ENCODE results near the gene NAXD.

Gene NAXD

GRCh38 chr13:110682746-110683145 lies 67.4 kb downstream of the NAXD start:
- TF ChIP-seq CTCF (IDR thresholded peaks at IDR 0.05; ENCODE audit: control insufficient read depth, insufficient read depth, low read depth, low read length, missing control alignments), result no peak

GRCh38 chr13:110683203-110683883 lies 68.0 kb downstream of the NAXD start:
- H3K4me3 ChIP-seq (ENCODE audit: control insufficient read depth, low read depth, low read length), result no peak overlapping the region
- no peak for DNase-seq (ENCODE audit: low read depth)
- peak; percentile 39 for TF ChIP-seq CTCF (IDR thresholded peaks at IDR 0.05; ENCODE audit: control insufficient read depth, insufficient read depth, low read depth, low read length, missing control alignments)

More at GRCh38 chr13:110682746-110683145, 67.4 kb downstream of the NAXD start:
- DNase-seq (ENCODE audit: low read depth), result no peak
- H3K4me3 ChIP-seq (ENCODE audit: control insufficient read depth, low read depth, low read length), result no peak overlapping the region

GRCh38 chr13:110683921-110684320 lies 68.6 kb downstream of the NAXD start:
- no peak for DNase-seq (ENCODE audit: low read depth)
- no peak for TF ChIP-seq CTCF (IDR thresholded peaks at IDR 0.05; ENCODE audit: control insufficient read depth, insufficient read depth, low read depth, low read length, missing control alignments)
- no peak overlapping the region for H3K4me3 ChIP-seq (ENCODE audit: control insufficient read depth, low read depth, low read length)

DNA sequence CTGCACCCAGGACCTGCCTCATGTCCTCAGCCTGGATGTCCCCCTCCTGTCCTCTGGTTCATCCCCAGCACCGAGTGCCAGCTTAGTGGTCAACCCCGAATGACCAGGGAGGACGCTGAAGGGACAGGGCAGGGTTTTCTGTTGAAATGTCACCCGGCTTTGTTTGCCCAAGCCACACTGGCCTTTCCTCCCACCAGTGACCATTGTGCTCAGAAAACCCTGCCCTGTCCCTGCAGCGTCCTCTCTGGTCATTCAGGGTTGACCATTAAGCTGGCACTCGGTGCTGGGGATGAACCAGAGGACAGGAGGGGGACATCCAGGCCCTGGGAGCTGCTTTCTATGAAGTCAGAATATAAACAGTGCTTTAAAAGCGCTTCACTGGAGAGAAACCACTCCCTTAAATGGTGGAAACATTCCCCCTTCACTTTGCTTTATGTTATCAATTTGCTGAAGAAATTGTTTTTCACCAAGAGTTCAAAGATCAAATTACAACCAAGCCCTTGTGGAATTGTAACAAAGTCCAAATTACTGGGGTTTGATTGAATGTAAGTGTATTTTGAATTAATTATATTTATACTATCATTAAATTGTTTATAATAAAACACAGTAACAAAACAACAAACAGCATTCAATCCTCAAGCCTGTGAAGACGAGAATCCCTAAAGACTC lies 69.2 kb downstream of the NAXD start:
- DNase-seq (ENCODE audit: low read depth), result no peak
- H3K4me3 ChIP-seq (ENCODE audit: control insufficient read depth, low read depth, low read length), result no peak overlapping the region
- TF ChIP-seq CTCF (IDR thresholded peaks at IDR 0.05; ENCODE audit: control insufficient read depth, insufficient read depth, low read depth, low read length, missing control alignments), result no peak

DNA sequence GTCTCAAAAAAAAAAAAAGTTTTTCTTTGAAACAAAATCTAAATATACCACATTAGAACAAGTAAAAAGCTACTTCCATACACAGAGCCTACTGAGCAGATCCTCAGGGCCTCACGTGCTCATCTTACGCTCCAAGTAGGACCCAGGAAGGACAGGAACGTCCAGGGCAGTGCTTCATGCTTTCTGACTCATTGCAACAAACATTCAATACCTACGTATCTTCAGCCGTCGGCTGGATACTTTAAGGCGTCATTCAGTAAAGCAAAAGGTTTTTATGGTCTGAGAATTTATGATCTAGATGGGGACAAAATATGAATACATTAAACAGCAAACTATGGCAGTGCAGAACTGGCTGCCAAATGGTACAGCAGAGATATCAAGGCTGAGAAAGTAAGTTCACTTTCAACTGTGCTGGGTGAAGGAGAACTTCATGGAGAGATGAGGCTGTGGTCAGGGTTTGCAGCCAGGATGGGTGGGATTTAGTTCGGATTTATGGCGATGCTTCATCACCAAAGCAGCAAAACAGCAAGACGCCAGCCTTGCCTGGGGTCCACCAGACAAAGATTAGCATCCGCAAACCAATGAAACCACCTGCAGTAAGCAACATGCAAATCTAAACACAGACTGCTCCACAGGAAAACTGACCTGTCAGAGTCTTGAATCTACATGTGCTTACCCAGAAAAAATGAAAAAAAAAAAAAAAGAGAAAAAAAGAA lies 70.1 kb downstream of the NAXD start:
- TF ChIP-seq CTCF (IDR thresholded peaks at IDR 0.05; ENCODE audit: control insufficient read depth, insufficient read depth, low read depth, low read length, missing control alignments), result no peak
- H3K4me3 ChIP-seq (ENCODE audit: control insufficient read depth, low read depth, low read length), result no peak overlapping the region
- DNase-seq (ENCODE audit: low read depth), result no peak

- no peak for TF ChIP-seq CTCF (IDR thresholded peaks at IDR 0.05; ENCODE audit: control insufficient read depth, insufficient read depth, low read depth, low read length, missing control alignments)
- no peak for DNase-seq (ENCODE audit: low read depth)
Observed at GRCh38 chr13:110687736-110688135, 72.4 kb downstream of the NAXD start.

More at GRCh38 chr13:110687736-110688135, 72.4 kb downstream of the NAXD start:
- no peak overlapping the region for H3K4me3 ChIP-seq (ENCODE audit: control insufficient read depth, low read depth, low read length)
